ENCODE results near the gene PIGU.

Gene PIGU

DNA sequence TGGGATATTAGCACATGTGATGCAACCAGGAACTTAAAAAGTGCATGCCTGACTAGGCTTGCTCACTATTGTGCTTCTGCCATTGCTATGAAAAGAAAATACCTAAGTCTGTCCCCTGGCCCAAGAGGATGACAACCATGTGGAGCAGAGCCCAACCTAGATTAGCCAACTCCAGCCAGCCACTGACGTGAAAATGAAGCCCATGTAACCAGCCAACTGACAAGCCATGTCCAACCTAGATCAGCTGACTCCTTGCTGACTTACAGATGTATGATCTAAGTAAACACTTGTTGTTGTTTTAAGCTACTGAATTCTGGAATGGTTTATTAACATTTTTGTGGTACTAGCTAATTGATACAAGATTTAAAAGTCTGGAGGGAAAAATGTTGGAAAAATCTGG is 47.5 kb downstream of the PIGU start:
- H3K4me3 ChIP-seq (ENCODE audit: severe bottlenecking) = no peak overlapping the region
- H3K36me3 ChIP-seq (ENCODE audit: low read depth) = peaks cover 60% of the 10 kb centered on the region
- H3K4me1 ChIP-seq (ENCODE audit: insufficient read depth, poor library complexity, severe bottlenecking) = peaks cover 17% of the 10 kb centered on the region
- no peak overlapping the region for H3K27ac ChIP-seq (ENCODE audit: poor library complexity, severe bottlenecking)
- TF ChIP-seq, protein P1, sequence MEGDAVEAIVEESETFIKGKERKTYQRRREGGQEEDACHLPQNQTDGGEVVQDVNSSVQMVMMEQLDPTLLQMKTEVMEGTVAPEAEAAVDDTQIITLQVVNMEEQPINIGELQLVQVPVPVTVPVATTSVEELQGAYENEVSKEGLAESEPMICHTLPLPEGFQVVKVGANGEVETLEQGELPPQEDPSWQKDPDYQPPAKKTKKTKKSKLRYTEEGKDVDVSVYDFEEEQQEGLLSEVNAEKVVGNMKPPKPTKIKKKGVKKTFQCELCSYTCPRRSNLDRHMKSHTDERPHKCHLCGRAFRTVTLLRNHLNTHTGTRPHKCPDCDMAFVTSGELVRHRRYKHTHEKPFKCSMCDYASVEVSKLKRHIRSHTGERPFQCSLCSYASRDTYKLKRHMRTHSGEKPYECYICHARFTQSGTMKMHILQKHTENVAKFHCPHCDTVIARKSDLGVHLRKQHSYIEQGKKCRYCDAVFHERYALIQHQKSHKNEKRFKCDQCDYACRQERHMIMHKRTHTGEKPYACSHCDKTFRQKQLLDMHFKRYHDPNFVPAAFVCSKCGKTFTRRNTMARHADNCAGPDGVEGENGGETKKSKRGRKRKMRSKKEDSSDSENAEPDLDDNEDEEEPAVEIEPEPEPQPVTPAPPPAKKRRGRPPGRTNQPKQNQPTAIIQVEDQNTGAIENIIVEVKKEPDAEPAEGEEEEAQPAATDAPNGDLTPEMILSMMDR (IDR thresholded peaks at IDR 0.05; ENCODE audit: poor library complexity, severe bottlenecking) = no peak
- ATAC-seq (ENCODE audit: low read depth) (no peak), DNase-seq (ENCODE audit: low spot score) (no peak)
- no peaks in the 10 kb centered on the region for H3K27me3 ChIP-seq (ENCODE audit: insufficient read depth, poor library complexity, severe bottlenecking)
- H3K9me3 ChIP-seq (ENCODE audit: severe bottlenecking) = no peaks in the 10 kb centered on the region

DNA sequence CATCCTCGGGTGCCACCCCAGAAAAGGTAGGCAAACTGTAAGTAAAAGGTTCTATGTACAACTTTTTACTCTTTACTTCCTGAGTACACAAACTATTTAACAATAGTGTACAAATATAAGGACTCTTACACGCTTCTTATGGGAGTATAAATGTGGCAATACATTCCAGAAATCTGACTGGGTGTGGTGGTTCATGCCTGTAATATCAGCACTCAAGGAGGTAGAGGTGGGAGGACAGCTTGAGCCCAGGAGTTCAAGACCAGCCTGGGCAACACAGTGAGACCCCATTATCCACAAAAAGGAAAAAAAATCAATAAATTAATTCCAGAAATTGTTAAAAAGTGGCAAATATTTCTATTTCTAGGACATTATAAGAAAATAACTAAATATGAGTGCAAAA is 48.9 kb downstream of the PIGU start:
- no peak for DNase-seq (ENCODE audit: low spot score)
- TF ChIP-seq, protein P1 (IDR thresholded peaks at IDR 0.05; ENCODE audit: poor library complexity, severe bottlenecking) = no peak
- peak; percentile 86 for ATAC-seq (ENCODE audit: low read depth)
- Histone ChIP-seq H3K36me3 (ENCODE audit: low read depth) (peaks cover 50% of the 10 kb centered on the region), H3K27ac (ENCODE audit: poor library complexity, severe bottlenecking) (peak overlapping the region; percentile 22), H3K9me3 (ENCODE audit: severe bottlenecking) (no peaks in the 10 kb centered on the region), H3K4me3 (ENCODE audit: severe bottlenecking) (no peak overlapping the region), H3K4me1 (ENCODE audit: insufficient read depth, poor library complexity, severe bottlenecking) (peaks cover 17% of the 10 kb centered on the region), H3K27me3 (ENCODE audit: insufficient read depth, poor library complexity, severe bottlenecking) (no peaks in the 10 kb centered on the region)

DNA sequence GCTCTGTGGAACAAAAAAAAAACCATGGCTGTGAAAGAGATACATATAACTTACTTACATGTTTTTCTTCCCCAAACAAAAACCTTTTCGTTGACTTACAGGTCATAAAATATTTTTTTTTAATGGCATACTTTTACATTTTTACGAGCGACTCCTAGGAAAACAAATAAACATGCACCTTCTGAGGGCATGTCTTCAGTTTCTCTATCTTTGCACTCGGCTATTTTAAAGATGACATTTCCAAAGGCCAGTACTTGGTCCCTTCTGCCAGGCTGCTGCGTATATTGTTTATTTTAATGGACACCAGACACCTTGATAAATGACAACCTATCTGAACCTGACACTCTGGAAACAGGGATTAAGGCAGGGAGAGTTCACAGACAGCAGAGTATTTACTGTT is 49.4 kb downstream of the PIGU start:
- Histone ChIP-seq H3K4me1 (ENCODE audit: insufficient read depth, poor library complexity, severe bottlenecking) (peaks cover 20% of the 10 kb centered on the region), H3K36me3 (ENCODE audit: low read depth) (peaks cover 50% of the 10 kb centered on the region), H3K9me3 (ENCODE audit: severe bottlenecking) (no peaks in the 10 kb centered on the region), H3K27me3 (ENCODE audit: insufficient read depth, poor library complexity, severe bottlenecking) (no peaks in the 10 kb centered on the region), H3K27ac (ENCODE audit: poor library complexity, severe bottlenecking) (peak overlapping the region; percentile 22), H3K4me3 (ENCODE audit: severe bottlenecking) (no peak overlapping the region)
- TF ChIP-seq, protein P1 (IDR thresholded peaks at IDR 0.05; ENCODE audit: poor library complexity, severe bottlenecking) = no peak
- DNase-seq (ENCODE audit: low spot score) (no peak), ATAC-seq (ENCODE audit: low read depth) (peak; percentile 38)

DNA sequence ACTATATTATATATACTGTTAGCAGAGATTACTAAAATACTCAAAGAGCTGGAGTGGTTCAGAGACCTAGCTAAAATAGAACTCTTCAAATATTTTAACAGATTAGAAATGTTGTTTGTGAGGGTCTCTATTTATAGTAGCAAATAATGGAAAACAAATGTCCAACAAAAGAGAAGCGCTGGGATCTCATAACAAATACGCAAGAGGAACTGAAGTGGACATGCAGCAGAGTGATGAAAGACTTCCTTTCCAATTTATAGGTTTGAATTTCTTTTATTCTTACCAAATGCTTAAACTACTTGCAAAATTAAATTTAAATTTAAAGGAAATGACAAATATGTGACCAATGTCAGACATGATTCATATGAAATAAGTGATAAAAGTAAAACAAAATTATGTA is 49.9 kb downstream of the PIGU start:
- TF ChIP-seq, protein P1 (IDR thresholded peaks at IDR 0.05; ENCODE audit: poor library complexity, severe bottlenecking) = no peak
- DNase-seq (ENCODE audit: low spot score) (no peak), ATAC-seq (ENCODE audit: low read depth) (no peak)
- H3K9me3 ChIP-seq (ENCODE audit: severe bottlenecking) = no peaks in the 10 kb centered on the region
- peaks cover 24% of the 10 kb centered on the region for H3K4me1 ChIP-seq (ENCODE audit: insufficient read depth, poor library complexity, severe bottlenecking)
- H3K36me3 ChIP-seq (ENCODE audit: low read depth) = peaks cover 50% of the 10 kb centered on the region
- no peaks in the 10 kb centered on the region for H3K27me3 ChIP-seq (ENCODE audit: insufficient read depth, poor library complexity, severe bottlenecking)
- peak overlapping the region; percentile 22 for H3K27ac ChIP-seq (ENCODE audit: poor library complexity, severe bottlenecking)
- no peak overlapping the region for H3K4me3 ChIP-seq (ENCODE audit: severe bottlenecking)

DNA sequence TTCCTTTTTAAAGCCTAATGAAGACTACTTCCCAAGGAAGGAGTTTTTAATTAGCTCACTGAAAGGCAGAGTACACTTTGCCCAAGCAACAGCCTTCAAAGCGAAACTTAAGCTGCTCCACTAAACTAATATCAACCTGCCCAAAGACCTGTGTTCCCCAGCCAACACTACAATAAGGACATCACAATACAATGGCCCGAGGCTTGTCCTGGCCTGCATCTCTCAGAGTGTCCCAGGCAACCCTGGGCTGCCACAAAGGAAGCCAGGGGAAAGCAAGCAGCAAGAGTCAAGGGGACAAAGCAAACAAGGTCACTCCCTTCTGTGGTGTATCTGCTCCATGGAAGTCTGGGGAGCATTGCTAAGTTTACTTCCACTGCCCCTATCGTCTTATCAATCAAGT is 52.3 kb downstream of the PIGU start:
- TF ChIP-seq, protein P1 (IDR thresholded peaks at IDR 0.05; ENCODE audit: poor library complexity, severe bottlenecking) = no peak
- Histone ChIP-seq H3K36me3 (ENCODE audit: low read depth) (peaks cover 39% of the 10 kb centered on the region), H3K27me3 (ENCODE audit: insufficient read depth, poor library complexity, severe bottlenecking) (no peaks in the 10 kb centered on the region), H3K27ac (ENCODE audit: poor library complexity, severe bottlenecking) (no peak overlapping the region), H3K9me3 (ENCODE audit: severe bottlenecking) (no peaks in the 10 kb centered on the region), H3K4me3 (ENCODE audit: severe bottlenecking) (no peak overlapping the region), H3K4me1 (ENCODE audit: insufficient read depth, poor library complexity, severe bottlenecking) (peaks cover 36% of the 10 kb centered on the region)
- DNase-seq (ENCODE audit: low spot score) (no peak), ATAC-seq (ENCODE audit: low read depth) (no peak)
